Measurements from ENCODE around the gene DRGX.

DNA sequence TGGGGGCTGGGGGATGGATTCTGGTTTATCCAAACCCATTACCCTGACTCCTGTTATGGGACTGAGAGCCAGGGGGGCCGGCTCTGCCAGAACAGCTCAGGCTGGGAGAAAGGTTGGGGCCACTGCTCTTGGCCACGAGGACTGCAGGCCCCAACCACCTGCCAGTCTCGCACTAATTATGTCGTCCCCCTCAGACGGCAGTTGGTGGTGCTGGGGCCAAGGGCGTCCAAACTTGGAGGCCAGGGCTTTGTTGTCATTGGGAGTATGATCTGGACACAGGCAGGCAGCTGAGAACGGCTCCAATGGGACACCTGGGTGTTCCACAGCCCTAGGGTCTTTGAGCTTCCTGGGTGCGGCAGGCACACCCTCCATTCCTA is 34.7 kb downstream of the DRGX start:
- TF ChIP-seq GATA3 (IDR thresholded peaks at IDR 0.05; ENCODE audit: low read depth, low read length) (no peak), GATA2 (IDR thresholded peaks at IDR 0.05; ENCODE audit: low read depth, low read length) (no peak)

All from SH-SY5Y (cell line).